Astrocyte (in vitro differentiated cells and primary cell): ENCODE data around the gene IL4R.
"Not testable (repeated sequence)": the region's sequence is repeated elsewhere in the genome, so short reads cannot be mapped to it uniquely, and the experiment has no call there.

Experiments used
- CTCF ChIP-seq: IDR thresholded peaks from 2 replicates; pipeline ENCODE4 v1.5.1; 2011; ENCODE audit warnings: low read depth, mild to moderate bottlenecking, inconsistent platforms, low read length, moderate library complexity; ENCODE audit not compliant: insufficient read depth
- EZH2 ChIP-seq: IDR thresholded peaks from 2 replicates; pipeline ENCODE4 v1.6.1; 2012; ENCODE audit warnings: mild to moderate bottlenecking, low read length, inconsistent platforms; ENCODE audit not compliant: insufficient read depth

GRCh38 chr16:27409958-27410357 lies 96.2 kb downstream of the IL4R start:
- not testable (repeated sequence) for TF ChIP-seq CTCF, EZH2
